GM10847 (cell line): ENCODE data around the gene ZNF609.

ENCODE experiments used
- POLR2A ChIP-seq: IDR thresholded peaks from 2 replicates; pipeline ENCODE4 v1.6.1; 2011; ENCODE audit not compliant: insufficient read length; ENCODE audit errors: extremely low read depth

The ZNF609 gene

DNA sequence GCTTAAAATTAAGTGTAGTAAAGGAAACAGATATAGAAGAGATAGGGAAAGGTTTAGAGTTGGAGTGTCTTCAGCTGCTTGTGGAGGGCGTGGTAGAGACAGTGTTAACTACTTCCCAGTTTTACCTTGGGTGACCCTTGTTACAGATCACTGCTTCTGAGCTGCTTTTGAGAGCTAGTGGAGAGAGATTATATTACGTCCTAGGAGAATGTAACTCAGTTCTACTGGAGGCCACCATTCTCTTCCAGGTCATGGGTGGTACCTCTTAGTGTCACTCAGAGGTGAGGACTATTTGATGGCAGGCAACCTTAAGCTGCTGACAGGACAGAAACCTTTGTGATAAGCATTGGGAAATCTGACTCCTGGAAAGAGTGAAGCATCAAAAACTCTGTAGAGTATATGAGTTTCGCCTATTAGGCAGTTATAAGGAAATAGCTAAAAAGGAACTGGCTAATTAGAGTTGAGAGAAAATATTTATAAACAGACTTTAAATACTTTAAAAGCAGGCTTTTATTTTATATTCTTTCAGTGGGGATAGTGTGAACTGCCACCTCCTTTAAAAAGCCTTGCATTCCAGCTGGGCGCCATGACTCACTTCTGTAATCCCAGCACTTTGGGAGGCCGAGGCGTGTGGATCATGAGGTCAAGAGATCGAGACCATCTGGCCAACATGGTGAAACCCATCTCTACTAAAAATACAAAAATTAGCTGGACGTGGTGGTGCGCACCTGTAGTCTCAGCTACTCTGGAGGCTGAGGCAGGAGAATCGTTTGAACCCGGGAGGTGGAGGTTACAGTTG is 106.5 kb downstream of the ZNF609 start:
- no peak for TF ChIP-seq POLR2A

DNA sequence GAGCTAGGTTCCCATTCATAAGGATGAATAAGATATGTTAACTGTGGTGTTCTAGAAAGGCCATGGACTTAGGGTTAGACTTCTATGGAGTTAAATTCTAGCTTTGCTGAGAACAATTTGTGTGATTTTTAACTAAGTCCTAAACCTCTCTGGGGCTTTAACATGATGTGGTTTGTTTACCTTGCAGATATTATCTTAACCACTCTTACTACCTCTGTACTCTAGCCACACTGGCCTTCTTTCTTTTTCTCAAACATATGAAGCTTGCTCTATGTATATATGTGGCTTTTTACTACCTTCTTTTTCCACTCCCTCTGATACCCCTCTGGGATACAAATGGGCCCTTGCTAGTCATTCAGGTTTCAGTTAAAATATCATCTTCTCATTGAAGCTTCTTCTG is 108.4 kb downstream of the ZNF609 start:
- no peak for TF ChIP-seq POLR2A

DNA sequence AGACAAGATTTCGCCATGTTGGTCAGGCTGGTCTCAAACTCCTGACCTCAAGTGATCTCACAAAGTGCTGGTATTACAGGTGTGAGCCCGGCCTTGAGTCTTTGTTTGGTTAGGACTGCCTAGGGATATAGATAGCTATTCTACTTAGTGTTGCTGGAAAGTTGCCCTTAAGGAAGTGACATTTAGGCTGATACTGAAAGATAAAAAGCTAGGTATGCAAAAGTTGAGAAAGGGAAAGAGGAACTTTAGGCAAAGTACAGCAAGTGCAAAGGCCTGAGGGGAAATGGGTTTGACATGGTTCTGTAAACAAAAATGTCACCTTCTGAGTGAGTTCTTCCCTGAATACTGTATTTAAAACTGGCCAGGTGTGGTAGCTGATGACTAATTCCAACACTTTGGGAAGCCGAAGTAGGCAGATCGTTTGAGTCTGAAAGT is 111.5 kb downstream of the ZNF609 start:
- no peak for TF ChIP-seq POLR2A

DNA sequence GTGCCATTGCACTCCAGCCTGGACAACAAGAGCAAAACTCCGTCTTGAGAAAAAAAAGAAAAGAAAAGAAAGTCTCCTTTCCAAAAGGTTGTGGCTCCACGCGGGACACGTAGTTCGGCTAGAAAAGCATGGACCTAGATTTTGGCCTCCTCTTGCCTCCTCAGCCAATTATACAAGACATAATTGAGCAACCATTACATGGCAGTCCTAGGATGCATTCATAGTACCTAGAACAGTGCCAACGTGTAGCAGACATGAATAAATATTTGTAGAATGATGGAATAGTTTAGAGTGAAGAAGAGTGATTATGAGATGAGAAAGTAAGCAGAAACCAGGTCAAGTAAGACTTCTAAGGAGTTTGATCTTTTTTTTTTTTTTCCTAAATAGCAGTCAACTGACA is 112.5 kb downstream of the ZNF609 start:
- TF ChIP-seq POLR2A, result no peak

DNA sequence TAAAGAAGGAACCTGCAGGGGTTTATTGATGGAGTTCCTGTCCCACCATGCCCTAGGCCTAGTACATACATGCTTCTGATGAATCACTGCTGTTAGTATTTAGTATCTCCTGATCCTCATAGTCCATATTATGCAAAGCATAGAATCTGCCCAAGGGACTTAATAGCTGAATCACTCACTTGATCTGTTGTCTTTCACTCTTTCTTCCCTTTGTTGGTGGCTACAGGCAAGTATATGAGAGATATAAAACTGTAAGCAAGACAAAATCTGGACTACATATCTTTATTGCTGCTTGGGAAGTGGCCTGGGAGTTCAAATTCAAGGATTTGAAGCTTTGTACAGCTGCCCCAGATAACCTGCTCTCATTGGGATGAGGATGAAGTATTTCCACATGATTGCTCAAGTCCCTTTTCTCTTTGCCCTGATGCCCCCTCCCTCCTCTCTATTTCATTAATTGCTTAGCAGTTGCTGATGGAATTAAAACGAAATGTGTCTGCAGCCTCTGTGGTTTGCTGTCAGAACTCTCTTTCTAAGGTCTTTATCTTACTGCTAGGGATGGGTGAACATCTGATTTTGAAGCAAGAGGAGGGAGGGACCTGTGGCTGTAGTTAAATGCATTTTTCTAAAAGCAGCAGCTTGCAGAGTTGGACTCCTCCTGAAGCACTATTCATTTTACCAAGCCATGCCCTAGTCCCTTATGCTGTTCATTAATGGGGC is 114.1 kb downstream of the ZNF609 start:
- no peak for TF ChIP-seq POLR2A

DNA sequence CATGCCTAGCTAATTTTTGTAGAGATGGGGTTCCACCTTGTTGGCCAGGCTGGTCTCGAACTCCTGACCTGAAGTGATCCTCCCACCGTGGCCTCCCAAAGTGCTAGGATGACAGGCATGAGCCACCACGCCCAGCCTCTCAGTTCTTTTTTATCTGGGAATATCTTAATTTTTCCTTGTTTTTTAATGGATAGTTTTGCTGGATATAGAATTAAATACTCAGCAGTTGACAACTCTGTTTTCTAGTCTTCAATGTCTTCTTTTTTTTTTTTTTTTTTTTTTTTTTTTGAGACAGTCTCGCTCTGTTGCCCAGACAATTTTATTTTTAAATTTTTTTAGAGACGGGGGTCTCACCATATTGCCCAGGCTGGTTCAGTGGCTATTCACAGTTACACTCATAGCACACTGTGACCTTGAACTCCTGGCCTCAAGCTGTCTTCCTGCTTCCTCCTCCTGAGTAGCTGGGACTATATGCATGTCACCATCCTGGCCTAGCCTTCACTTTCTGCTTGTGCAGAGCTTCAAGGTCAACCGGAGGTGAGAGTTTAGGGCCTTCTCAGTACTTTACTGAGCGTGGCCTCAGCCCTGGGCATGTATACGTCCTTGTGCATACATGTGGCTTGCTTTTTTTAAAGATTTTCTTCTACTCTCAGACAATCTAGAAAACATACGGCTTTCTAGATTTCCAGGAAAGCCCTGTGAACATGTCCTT is 120.5 kb downstream of the ZNF609 start:
- no peak for TF ChIP-seq POLR2A

DNA sequence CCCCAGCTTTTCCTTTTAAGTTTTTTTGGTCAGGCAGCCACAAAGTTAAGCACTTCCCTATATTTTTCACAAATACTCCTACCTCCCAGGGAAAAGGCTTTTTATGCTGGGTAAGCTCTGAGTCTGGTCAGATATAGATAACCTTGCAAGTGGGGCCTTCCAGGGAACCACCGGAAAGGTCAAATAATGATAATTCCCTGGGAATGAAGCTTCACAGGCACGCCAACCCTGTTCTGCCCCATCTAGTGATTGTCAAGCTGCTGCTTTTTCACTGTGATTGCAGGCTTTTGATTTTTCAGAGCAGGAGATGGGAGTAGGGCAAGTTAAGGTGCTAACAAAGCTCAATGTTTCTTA is 121.0 kb downstream of the ZNF609 start:
- TF ChIP-seq POLR2A, result no peak

DNA sequence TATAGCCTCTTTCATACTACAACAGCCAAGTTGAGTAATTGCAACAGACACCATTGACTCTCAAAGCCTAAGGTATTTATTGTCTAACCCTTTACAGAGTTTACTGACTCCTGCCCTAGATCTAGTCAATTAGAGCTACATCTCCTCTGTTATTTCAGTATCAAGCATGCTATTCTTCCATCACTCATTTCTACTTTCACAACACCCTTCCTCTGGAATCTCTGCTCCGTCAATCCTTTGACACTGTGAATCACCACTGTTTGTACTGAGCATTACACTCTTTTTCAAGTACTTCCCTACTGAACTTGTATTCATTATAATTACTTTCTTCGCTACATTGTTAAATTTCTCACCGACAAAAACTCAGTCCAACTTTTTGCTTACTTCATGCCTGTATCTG is 121.8 kb downstream of the ZNF609 start:
- no peak for TF ChIP-seq POLR2A

DNA sequence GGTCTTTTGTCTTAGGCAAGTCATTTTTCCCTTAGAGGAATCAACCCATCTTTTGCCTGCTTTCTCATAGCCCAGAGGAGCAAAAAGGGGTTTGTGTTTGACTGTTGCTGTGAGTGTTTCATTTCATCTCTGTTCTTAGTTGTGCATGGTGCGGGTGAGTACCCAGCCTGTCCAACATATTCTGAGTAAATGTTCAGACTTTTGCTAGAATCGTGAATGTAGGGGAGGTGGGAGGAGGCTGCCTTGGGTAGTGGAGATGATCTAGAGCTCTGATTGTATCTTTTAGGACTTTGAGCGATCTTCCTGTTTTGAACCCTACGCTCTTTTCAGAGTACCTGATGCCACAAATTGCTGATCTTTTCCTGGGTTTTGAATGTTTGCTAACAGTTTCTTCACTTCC is 123.1 kb downstream of the ZNF609 start:
- TF ChIP-seq POLR2A, result no peak

DNA sequence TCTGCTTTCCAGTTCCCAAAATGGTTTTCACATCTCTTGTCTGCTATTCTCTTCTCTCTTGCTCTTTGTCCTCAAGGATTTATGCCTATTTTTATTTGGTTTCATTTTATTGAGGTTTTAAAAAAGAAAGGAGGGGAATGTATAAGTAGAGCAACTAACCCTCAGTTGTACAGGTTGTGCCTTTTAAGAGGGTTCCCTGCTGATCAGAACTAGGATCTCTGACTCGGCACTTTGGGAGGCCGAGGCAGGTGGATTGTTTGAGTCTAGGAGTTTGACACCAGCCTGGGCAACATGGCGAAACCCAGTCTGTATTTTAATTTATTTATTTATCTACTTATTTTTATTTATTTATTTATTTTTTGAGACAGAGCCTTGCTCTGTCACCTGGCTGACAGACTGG is 123.6 kb downstream of the ZNF609 start:
- TF ChIP-seq POLR2A, result no peak

DNA sequence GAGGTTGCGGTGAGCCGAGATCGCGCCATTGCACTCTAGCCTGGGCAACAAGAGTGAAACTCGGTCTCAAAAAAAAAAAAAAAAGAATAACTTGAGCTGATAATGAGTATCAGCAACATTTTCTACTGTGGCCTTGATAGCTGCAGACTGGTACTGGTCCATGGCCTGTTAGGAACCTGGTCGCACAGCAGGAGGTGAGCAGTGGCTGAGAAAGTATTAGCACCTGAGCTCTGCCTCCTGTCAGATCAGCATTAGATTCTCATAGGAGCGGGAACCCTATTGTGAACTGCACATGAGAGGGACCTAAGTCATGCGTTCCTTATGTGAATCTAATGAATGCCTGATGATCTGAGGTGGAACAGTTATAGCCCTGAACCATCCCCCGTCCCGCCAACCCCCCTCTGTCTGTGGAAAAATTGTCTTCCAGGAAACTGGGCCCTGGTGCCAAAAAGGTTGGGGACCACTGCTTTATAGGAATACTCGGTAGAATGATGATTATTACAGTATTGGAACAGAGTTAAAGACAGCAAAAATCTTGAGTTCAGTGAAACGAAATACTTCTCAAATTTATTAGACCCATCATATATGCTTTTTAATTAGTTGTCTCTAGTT is 126.0 kb downstream of the ZNF609 start:
- TF ChIP-seq POLR2A, result no peak

DNA sequence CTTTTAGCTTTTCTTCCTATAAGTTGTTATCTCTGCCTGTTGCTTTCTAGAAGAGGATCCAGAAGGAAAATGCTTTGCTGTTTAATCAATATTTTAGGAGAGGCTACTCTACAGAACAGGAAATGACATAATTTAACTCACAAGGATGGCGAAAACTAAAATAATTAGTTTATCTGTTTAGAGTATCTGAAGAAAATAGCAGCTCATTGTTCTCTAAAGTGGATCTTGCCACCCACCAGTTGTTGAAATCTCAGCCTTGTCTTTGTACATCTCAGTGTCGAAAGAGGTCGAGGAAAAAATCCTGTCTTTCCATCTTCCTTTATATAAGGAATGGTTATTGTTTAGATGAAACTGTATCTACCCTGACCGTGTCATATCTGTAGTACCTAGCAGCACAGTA is 126.6 kb downstream of the ZNF609 start:
- TF ChIP-seq POLR2A, result no peak

DNA sequence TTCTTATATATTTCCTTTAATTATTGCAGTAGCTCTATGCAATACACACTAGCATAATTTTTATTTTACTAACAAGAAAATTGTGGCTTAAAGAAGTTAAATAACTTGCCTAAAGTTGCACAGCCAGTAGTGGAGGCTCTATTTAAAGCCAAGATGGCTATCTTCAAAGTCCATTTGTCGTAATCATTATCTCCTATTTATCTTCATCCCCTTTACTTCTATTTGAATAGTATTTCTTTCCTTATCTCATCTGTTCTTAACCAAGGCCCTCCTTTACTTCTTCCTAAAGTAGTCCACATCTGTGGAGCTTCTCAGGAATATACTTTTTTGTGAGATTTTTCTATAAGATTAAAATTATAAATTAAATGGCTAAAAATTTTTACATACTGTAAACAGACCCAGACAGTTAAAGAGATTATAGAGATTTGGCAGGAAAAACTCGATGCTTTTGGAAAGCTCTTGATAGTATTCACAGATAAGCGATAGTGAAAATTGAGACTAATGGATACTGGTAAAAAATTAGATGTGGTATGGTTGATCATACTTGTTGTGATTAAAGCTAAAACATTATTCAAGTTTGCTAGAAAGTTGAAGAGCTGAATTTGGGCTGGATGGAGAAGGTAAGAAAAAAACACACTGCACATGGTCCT is 129.2 kb downstream of the ZNF609 start:
- no peak for TF ChIP-seq POLR2A

DNA sequence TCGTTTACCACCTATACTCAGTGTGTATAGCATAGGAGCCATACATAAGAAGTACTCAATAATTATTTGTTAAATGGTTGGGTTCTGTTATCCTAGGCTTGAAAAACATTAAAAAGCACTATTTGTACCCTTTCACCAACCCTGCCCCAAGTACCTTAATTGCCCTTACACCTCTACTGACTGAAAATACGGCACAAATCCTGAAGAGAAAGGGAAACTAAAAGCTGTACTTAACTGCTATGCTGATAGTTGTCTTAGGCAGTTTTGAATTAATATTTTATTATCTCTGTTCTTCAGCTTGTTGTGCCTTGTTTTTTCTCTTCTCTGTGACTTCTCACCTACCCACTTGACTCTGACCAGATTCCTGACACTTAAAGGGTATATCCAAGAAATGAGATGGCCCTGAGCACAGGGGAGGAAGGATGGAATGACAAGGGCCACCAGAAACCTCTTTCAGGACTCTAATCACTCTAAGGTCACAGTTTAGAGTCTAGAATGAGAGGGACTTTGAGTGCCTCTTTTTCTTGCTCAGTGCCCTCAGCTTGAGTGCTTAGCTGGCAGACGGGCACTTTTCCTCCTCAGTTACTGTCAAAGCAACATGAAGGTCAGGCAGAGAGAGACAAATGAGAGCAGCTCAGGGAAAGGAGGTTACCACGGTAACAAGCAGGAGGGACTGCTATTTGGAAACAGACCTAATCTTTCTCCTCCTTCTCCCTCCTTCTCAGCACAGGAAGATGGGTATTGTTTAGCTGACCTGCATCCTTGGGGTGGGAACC is 136.5 kb downstream of the ZNF609 start:
- no peak for TF ChIP-seq POLR2A
